DMS153 treated with DMSO at 0.1 percent for 48 hours (cell line): ENCODE results near the gene RASSF10.

Source experiments
- DNase-seq: peaks from one replicate; lab custom pipeline; 2025; ENCODE audit not compliant: unreplicated experiment; lab: John Stamatoyannopoulos, UW

The RASSF10 gene

GRCh38 chr11:13008625-13009475 lies at the start of gene RASSF10:
Gene RASSF10 (plus strand): TSS chr11:13009316. CDS start chr11:13009577, 261 bp downstream.
- DNase-seq, result peak; percentile 77

GRCh38 chr11:12961615-12962014 lies 47.5 kb upstream of the RASSF10 start:
- no peak for DNase-seq

- DNase-seq, result no peak
Observed at GRCh38 chr11:12962306-12962705, 46.8 kb upstream of the RASSF10 start.

- DNase-seq, result no peak
Observed at GRCh38 chr11:12963051-12963450, 46.1 kb upstream of the RASSF10 start.

GRCh38 chr11:12963792-12964536 lies 45.2 kb upstream of the RASSF10 start:
- DNase-seq, result no peak

- DNase-seq, result no peak
Observed at GRCh38 chr11:12964650-12965049, 44.5 kb upstream of the RASSF10 start.

- DNase-seq, result no peak
Observed at GRCh38 chr11:12966002-12966401, 43.1 kb upstream of the RASSF10 start.

- no peak for DNase-seq
Observed at GRCh38 chr11:12968101-12968500, 41.0 kb upstream of the RASSF10 start.

- DNase-seq, result no peak
Observed at GRCh38 chr11:12968826-12969225, 40.3 kb upstream of the RASSF10 start.

- DNase-seq, result no peak
Observed at GRCh38 chr11:12971955-12972354, 37.2 kb upstream of the RASSF10 start.

- DNase-seq, result no peak
Observed at GRCh38 chr11:12973528-12974181, 35.5 kb upstream of the RASSF10 start.

GRCh38 chr11:12975195-12975594 lies 33.9 kb upstream of the RASSF10 start:
- no peak for DNase-seq

- DNase-seq, result peak; percentile 92
Observed at GRCh38 chr11:12979928-12980689, 29.0 kb upstream of the RASSF10 start.

- DNase-seq, result no peak
Observed at GRCh38 chr11:12981676-12982522, 27.2 kb upstream of the RASSF10 start.

GRCh38 chr11:12983336-12983735 lies 25.8 kb upstream of the RASSF10 start:
- no peak for DNase-seq

- DNase-seq, result no peak
Observed at GRCh38 chr11:12986194-12986898, 22.8 kb upstream of the RASSF10 start.

- DNase-seq, result peak; percentile 74
Observed at GRCh38 chr11:12989428-12990161, 19.5 kb upstream of the RASSF10 start.

GRCh38 chr11:12990162-12990480 lies 19.0 kb upstream of the RASSF10 start:
- DNase-seq, result no peak

- DNase-seq, result no peak
Observed at GRCh38 chr11:12991426-12991825, 17.7 kb upstream of the RASSF10 start.
